Endothelial cell of hepatic sinusoid (primary cell): ENCODE data around the gene MYH9.
"Not testable (repeated sequence)": the region's sequence is repeated elsewhere in the genome, so short reads cannot be mapped to it uniquely, and the experiment has no call there.

ENCODE experiments used
- in situ Hi-C: cut with HindIII; loops from 2 replicates; pipeline ENCODE4 v1.10.0; 2017; ENCODE audit warnings: low sequenced_read_pairs

MYH9 gene

GRCh38 chr22:36298601-36299000 lies 89.2 kb downstream of the MYH9 start:
- in situ Hi-C loops = no loop called here

GRCh38 chr22:36298118-36298517 lies 89.6 kb downstream of the MYH9 start:
- in situ Hi-C loops = no loop called here

- in situ Hi-C loops = no loop called here
These were observed 90.2 kb downstream of the MYH9 start for GRCh38 chr22:36297568-36297967.

GRCh38 chr22:36296690-36297089 lies 91.1 kb downstream of the MYH9 start:
- in situ Hi-C loops = no loop called here

- in situ Hi-C loops = no loop called here
These were observed 92.5 kb downstream of the MYH9 start for GRCh38 chr22:36295247-36295646.

GRCh38 chr22:36294801-36295200 lies 93.0 kb downstream of the MYH9 start:
- in situ Hi-C loops = no loop called here

- in situ Hi-C loops = no loop called here
These were observed 93.5 kb downstream of the MYH9 start for GRCh38 chr22:36294293-36294620.

GRCh38 chr22:36293606-36294292 lies 94.0 kb downstream of the MYH9 start:
- in situ Hi-C loops = no loop called here

- in situ Hi-C loops = no loop called here
These were observed 94.8 kb downstream of the MYH9 start for GRCh38 chr22:36292823-36293530.

GRCh38 chr22:36291831-36292740 lies 95.7 kb downstream of the MYH9 start:
- in situ Hi-C loops = no loop called here

GRCh38 chr22:36290391-36291075 lies 97.2 kb downstream of the MYH9 start:
- in situ Hi-C loops = not testable (repeated sequence)

- in situ Hi-C loops = not testable (repeated sequence)
These were observed 97.8 kb downstream of the MYH9 start for GRCh38 chr22:36289948-36290371.

GRCh38 chr22:36289406-36289870 lies 98.3 kb downstream of the MYH9 start:
- in situ Hi-C loops = no loop called here

- in situ Hi-C loops = no loop called here
These were observed 99.0 kb downstream of the MYH9 start for GRCh38 chr22:36288571-36289405.

- in situ Hi-C loops = no loop called here
These were observed 99.8 kb downstream of the MYH9 start for GRCh38 chr22:36287881-36288515.

- in situ Hi-C loops = no loop called here
These were observed 101.4 kb downstream of the MYH9 start for GRCh38 chr22:36286096-36286957.

GRCh38 chr22:36285545-36285944 lies 102.2 kb downstream of the MYH9 start:
- in situ Hi-C loops = no loop called here

GRCh38 chr22:36285017-36285416 lies 102.8 kb downstream of the MYH9 start:
- in situ Hi-C loops = no loop called here

GRCh38 chr22:36284171-36284571 lies 103.6 kb downstream of the MYH9 start:
- in situ Hi-C loops = no loop called here
